ENCODE results near the gene CHST11.

The CHST11 gene

DNA sequence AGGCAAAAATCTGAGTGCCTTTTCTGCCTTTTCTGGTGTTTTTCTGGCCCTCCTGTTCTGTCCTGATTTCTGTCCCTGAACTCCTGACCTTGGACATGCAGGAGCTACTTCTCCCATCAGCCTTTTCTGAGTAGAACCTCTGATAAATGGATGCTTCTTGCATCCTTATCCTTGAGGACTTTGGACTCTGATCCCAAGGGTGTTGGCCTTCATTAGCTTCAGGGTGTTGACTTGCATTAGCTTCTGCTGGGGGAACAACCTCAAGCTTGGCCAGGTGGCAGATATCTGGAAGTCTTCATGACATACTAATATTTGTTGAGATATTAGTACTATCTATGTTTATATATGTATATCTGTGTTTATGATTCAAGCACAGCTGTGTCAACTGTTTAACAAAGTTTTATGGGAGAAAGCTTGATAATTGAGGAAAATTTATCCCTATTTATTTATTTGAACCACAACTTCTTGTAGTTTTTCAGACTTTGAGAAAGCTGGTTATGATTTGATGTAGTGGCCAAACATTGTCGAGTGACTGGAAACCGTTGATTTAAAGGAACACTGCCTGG lies 124.3 kb downstream of the CHST11 start:
- TF ChIP-seq CTCF (conservative IDR thresholded peaks at IDR 0.05; ENCODE audit: low read length), result no peak
- DNase-seq (ENCODE audit: low read depth), result no peak
- no peak overlapping the region for H3K4me3 ChIP-seq (ENCODE audit: low read length)

GRCh38 chr12:104582739-104583138 lies 126.0 kb downstream of the CHST11 start:
- DNase-seq (ENCODE audit: low read depth), result no peak
- H3K4me3 ChIP-seq (ENCODE audit: low read length), result no peak overlapping the region
- TF ChIP-seq CTCF (conservative IDR thresholded peaks at IDR 0.05; ENCODE audit: low read length), result no peak

DNA sequence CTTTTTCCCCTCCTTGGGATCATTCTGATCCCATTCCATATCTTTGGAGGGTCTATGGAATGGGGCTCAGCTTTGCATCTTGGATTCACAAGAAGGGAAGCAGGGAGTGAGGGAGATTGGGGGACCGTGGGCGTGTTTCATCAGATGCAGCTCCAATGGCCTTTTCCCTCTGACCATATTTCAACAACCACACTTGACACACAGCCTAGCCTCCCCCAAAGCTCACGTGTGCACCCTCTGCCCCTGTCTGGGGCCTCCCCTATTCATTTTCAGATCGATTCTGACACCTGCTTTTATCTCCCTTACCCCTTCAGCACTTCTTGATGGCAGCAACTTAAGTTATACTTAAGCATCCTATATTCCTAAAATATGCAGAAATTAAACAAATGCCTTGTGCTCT lies 126.6 kb downstream of the CHST11 start:
- no peak for DNase-seq (ENCODE audit: low read depth)
- no peak for TF ChIP-seq CTCF (conservative IDR thresholded peaks at IDR 0.05; ENCODE audit: low read length)
- H3K4me3 ChIP-seq (ENCODE audit: low read length), result no peak overlapping the region

DNA sequence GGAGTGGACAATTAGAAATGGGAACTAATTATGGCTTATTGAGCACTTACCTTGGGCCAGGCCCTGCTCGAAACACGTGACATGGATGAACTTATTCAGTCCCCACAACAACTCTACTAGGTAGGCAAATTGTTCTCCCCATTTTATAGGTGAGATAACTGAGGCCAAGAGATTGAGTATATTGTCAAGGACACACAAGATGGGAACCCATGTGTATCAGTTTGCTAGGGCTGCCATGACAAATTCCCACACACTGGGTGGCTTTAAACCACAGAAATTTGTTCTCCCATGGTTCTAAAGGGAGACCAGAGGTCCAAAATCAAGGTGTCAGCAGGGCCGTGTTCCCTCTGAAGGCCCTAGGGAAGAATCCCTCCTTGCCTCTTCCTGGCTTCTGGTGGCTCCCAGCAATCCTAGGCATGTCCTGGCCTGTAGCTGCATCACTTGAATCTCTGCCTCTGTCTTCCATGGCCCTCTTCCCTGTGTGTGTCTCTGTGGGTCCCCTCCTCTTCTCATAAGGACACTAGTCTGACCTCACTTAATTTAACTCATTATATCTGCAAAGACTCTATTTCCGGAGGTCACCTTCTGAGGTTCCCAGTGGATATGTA lies 128.8 kb downstream of the CHST11 start:
- no peak for TF ChIP-seq CTCF (conservative IDR thresholded peaks at IDR 0.05; ENCODE audit: low read length)
- no peak for DNase-seq (ENCODE audit: low read depth)
- no peak overlapping the region for H3K4me3 ChIP-seq (ENCODE audit: low read length)

DNA sequence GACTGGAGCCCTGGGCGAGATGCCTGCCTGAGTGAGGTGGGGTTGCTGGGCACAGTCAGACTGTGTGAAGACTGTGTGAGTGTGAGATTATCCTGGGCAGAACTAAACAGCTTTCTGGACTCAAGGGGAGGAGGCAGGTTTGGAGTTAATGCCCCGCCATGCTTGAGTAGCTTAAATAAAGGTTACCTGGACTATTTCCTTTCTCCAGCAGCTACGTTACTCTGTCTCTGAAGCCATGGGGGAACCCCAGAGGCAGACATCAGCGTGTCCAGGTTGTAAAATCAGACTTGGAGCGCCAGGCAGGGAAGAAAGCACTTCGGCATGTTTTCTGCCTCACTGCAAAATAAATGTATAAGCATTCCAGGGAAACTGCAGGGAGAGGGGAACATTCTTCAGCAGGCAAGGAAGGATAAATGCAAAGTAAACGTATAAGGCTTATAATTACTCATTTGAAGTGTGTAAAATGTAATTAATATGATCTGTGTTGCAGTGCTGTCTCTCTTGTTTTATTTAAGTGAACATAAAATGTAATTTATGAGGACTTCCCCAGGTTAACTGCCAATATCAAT lies 129.7 kb downstream of the CHST11 start:
- TF ChIP-seq CTCF (conservative IDR thresholded peaks at IDR 0.05; ENCODE audit: low read length), result no peak
- no peak overlapping the region for H3K4me3 ChIP-seq (ENCODE audit: low read length)
- no peak for DNase-seq (ENCODE audit: low read depth)

- TF ChIP-seq CTCF (conservative IDR thresholded peaks at IDR 0.05; ENCODE audit: low read length), result no peak
- H3K4me3 ChIP-seq (ENCODE audit: low read length), result no peak overlapping the region
- DNase-seq (ENCODE audit: low read depth), result peak; percentile 83
These were observed 131.5 kb downstream of the CHST11 start for GRCh38 chr12:104588047-104588920.

All from AG10803 (cell line).